Activated naive CD8-positive, alpha-beta T cell treated with anti-CD3 and anti-CD28 coated beads, Interleukin-2, amount 50 U/mL, for 24 hours (primary cell): ENCODE measurements around the gene VPS26C.
A peak's percentile ranks its signal among the peaks of the same experiment; 100 is the strongest.
"Not testable (repeated sequence)": the region's sequence is repeated elsewhere in the genome, so short reads cannot be mapped to it uniquely, and the experiment has no call there.

Source experiments
- ATAC-seq: fragments of 150-1000 bp; cut with Tn5 transposase; one replicate; pipeline ENCODE4 v1.10.0; 2021
- DNase-seq: peaks from one replicate; pipeline ENCODE4 v3.0.0; 2021
- H3K27ac Mint-ChIP-seq: one replicate; pipeline ENCODE4 v1.8.0; 2021; ENCODE audit warnings: mild to moderate bottlenecking, mixed read lengths
- H3K27me3 Mint-ChIP-seq: one replicate; pipeline ENCODE4 v1.8.0; 2021; ENCODE audit warnings: mixed read lengths
- H3K36me3 Mint-ChIP-seq: one replicate; pipeline ENCODE4 v1.8.0; 2021; ENCODE audit warnings: low read depth, mixed read lengths
- H3K4me1 Mint-ChIP-seq: one replicate; pipeline ENCODE4 v1.8.0; 2021; ENCODE audit warnings: mixed read lengths
- H3K4me3 Mint-ChIP-seq: one replicate; pipeline ENCODE4 v1.8.0; 2021; ENCODE audit warnings: mild to moderate bottlenecking, moderate library complexity, mixed read lengths
- H3K9me3 Mint-ChIP-seq: one replicate; pipeline ENCODE4 v1.8.0; 2021; ENCODE audit warnings: mixed read lengths

VPS26C gene

GRCh38 chr21:37230632-37231248 is 36.4 kb downstream of the VPS26C start:
- Mint-ChIP-seq H3K9me3 (no peaks in the 10 kb centered on the region), H3K4me1 (peaks cover 13% of the 10 kb centered on the region), H3K36me3 (peaks cover 46% of the 10 kb centered on the region), H3K27ac (peak overlapping the region; percentile 66), H3K27me3 (no peaks in the 10 kb centered on the region), H3K4me3 (no peak overlapping the region)
- ATAC-seq = no peak
- DNase-seq = no peak

GRCh38 chr21:37228003-37228400 is 39.1 kb downstream of the VPS26C start:
- H3K9me3 Mint-ChIP-seq = peaks cover 2% of the 10 kb centered on the region
- H3K4me1 Mint-ChIP-seq = peaks cover 39% of the 10 kb centered on the region
- no peak overlapping the region for H3K4me3 Mint-ChIP-seq
- no peak for ATAC-seq
- H3K27ac Mint-ChIP-seq = no peak overlapping the region
- H3K27me3 Mint-ChIP-seq = no peaks in the 10 kb centered on the region
- DNase-seq = no peak
- H3K36me3 Mint-ChIP-seq = peaks cover 60% of the 10 kb centered on the region

GRCh38 chr21:37227071-37228002 is 39.8 kb downstream of the VPS26C start:
- Mint-ChIP-seq H3K27me3 (no peaks in the 10 kb centered on the region), H3K27ac (peak overlapping the region; percentile 81), H3K4me1 (peaks cover 44% of the 10 kb centered on the region), H3K9me3 (peaks cover 3% of the 10 kb centered on the region), H3K4me3 (no peak overlapping the region), H3K36me3 (peaks cover 60% of the 10 kb centered on the region)
- ATAC-seq = no peak
- DNase-seq = no peak

- Mint-ChIP-seq H3K27me3 (no peaks in the 10 kb centered on the region), H3K9me3 (peaks cover 3% of the 10 kb centered on the region), H3K36me3 (peaks cover 64% of the 10 kb centered on the region), H3K4me1 (peaks cover 52% of the 10 kb centered on the region), H3K4me3 (peak overlapping the region; percentile 47), H3K27ac (peak overlapping the region; percentile 81)
- ATAC-seq (no peak), DNase-seq (no peak)
Measured at GRCh38 chr21:37226041-37226920, 40.9 kb downstream of the VPS26C start.

GRCh38 chr21:37224861-37225839 is 42.0 kb downstream of the VPS26C start:
- H3K36me3 Mint-ChIP-seq = peaks cover 61% of the 10 kb centered on the region
- DNase-seq = peak; percentile 80
- no peaks in the 10 kb centered on the region for H3K27me3 Mint-ChIP-seq
- H3K4me1 Mint-ChIP-seq = peaks cover 60% of the 10 kb centered on the region
- ATAC-seq = peak; percentile 72
- peak overlapping the region; percentile 81 for H3K27ac Mint-ChIP-seq
- peak overlapping the region; percentile 47 for H3K4me3 Mint-ChIP-seq
- peaks cover 3% of the 10 kb centered on the region for H3K9me3 Mint-ChIP-seq

- no peak for ATAC-seq
- H3K9me3 Mint-ChIP-seq = peaks cover 3% of the 10 kb centered on the region
- H3K4me1 Mint-ChIP-seq = peaks cover 69% of the 10 kb centered on the region
- peak overlapping the region; percentile 13 for H3K27ac Mint-ChIP-seq
- H3K36me3 Mint-ChIP-seq = peaks cover 54% of the 10 kb centered on the region
- peak overlapping the region; percentile 74 for H3K4me3 Mint-ChIP-seq
- no peaks in the 10 kb centered on the region for H3K27me3 Mint-ChIP-seq
- DNase-seq = no peak
Measured at GRCh38 chr21:37223804-37224345, 43.3 kb downstream of the VPS26C start.

- not testable (repeated sequence) for DNase-seq, H3K27me3 Mint-ChIP-seq, ATAC-seq, H3K27ac Mint-ChIP-seq, H3K9me3 Mint-ChIP-seq
- Mint-ChIP-seq H3K4me1 (peaks cover 69% of the 10 kb centered on the region), H3K36me3 (peaks cover 46% of the 10 kb centered on the region), H3K4me3 (peak overlapping the region; percentile 74)
Measured at GRCh38 chr21:37222248-37222647, 44.9 kb downstream of the VPS26C start.

- Mint-ChIP-seq H3K36me3 (peaks cover 36% of the 10 kb centered on the region), H3K4me1 (peaks cover 60% of the 10 kb centered on the region), H3K9me3 (peaks cover 3% of the 10 kb centered on the region), H3K27ac (peak overlapping the region; percentile 96), H3K4me3 (peak overlapping the region; percentile 91), H3K27me3 (no peaks in the 10 kb centered on the region)
- ATAC-seq (peak; percentile 86), DNase-seq (peak; percentile 97)
Measured at GRCh38 chr21:37220981-37221664, 46.0 kb downstream of the VPS26C start.

- Mint-ChIP-seq H3K9me3 (peaks cover 3% of the 10 kb centered on the region), H3K36me3 (peaks cover 30% of the 10 kb centered on the region), H3K27ac (peak overlapping the region; percentile 96), H3K4me1 (peaks cover 54% of the 10 kb centered on the region), H3K27me3 (no peaks in the 10 kb centered on the region), H3K4me3 (peak overlapping the region; percentile 91)
- peak; percentile 22 for ATAC-seq
- DNase-seq = peak; percentile 41
Measured at GRCh38 chr21:37220433-37220980, 46.6 kb downstream of the VPS26C start.

GRCh38 chr21:37219761-37220432 is 47.2 kb downstream of the VPS26C start:
- Mint-ChIP-seq H3K27me3 (no peaks in the 10 kb centered on the region), H3K9me3 (peaks cover 3% of the 10 kb centered on the region), H3K36me3 (peaks cover 29% of the 10 kb centered on the region), H3K4me1 (peaks cover 48% of the 10 kb centered on the region), H3K27ac (peak overlapping the region; percentile 96), H3K4me3 (peak overlapping the region; percentile 91)
- DNase-seq = no peak
- no peak for ATAC-seq

GRCh38 chr21:37214952-37215351 is 52.2 kb downstream of the VPS26C start:
- Mint-ChIP-seq H3K27me3 (no peaks in the 10 kb centered on the region), H3K36me3 (peaks cover 2% of the 10 kb centered on the region), H3K9me3 (no peaks in the 10 kb centered on the region), H3K4me3 (no peak overlapping the region), H3K27ac (no peak overlapping the region), H3K4me1 (peaks cover 7% of the 10 kb centered on the region)
- no peak for ATAC-seq
- DNase-seq = no peak

GRCh38 chr21:37210799-37211198 is 56.3 kb downstream of the VPS26C start:
- Mint-ChIP-seq H3K36me3 (no peaks in the 10 kb centered on the region), H3K9me3 (no peaks in the 10 kb centered on the region), H3K4me3 (no peak overlapping the region), H3K27me3 (no peaks in the 10 kb centered on the region), H3K4me1 (peaks cover 22% of the 10 kb centered on the region), H3K27ac (no peak overlapping the region)
- DNase-seq = no peak
- no peak for ATAC-seq
